Measurements from ENCODE around the gene AHNAK.
"Not testable (repeated sequence)": the region's sequence is repeated elsewhere in the genome, so short reads cannot be mapped to it uniquely, and the experiment has no call there.

Gene AHNAK

GRCh38 chr11:62546244-62546928 lies at the start of gene AHNAK:
Gene AHNAK, minus strand, starts transcription at chr11:62546806. Its CDS starts 10,708 bp downstream, at chr11:62536098.
- DNase-seq (ENCODE audit: low spot score): no peak

GRCh38 chr11:62595124-62595523 lies 48.5 kb upstream of the AHNAK start:
- no peak for DNase-seq (ENCODE audit: low spot score)

- peak; percentile 73 for DNase-seq (ENCODE audit: low spot score)
Observed at GRCh38 chr11:62593434-62594044, 46.9 kb upstream of the AHNAK start.

- DNase-seq (ENCODE audit: low spot score): peak; percentile 88
Observed at GRCh38 chr11:62592989-62593421, 46.4 kb upstream of the AHNAK start.

GRCh38 chr11:62592146-62592815 lies 45.7 kb upstream of the AHNAK start:
- no peak for DNase-seq (ENCODE audit: low spot score)

GRCh38 chr11:62591448-62592145 lies 45.0 kb upstream of the AHNAK start, which contains the start of gene TUT1:
Gene TUT1, minus strand, starts transcription at chr11:62591523. Its CDS starts 38 bp downstream, at chr11:62591485.
- peak; percentile 99 for DNase-seq (ENCODE audit: low spot score)

GRCh38 chr11:62588966-62589637 lies 42.5 kb upstream of the AHNAK start:
- no peak for DNase-seq (ENCODE audit: low spot score)

GRCh38 chr11:62585356-62585755 lies 38.8 kb upstream of the AHNAK start:
- DNase-seq (ENCODE audit: low spot score): not testable (repeated sequence)

GRCh38 chr11:62581735-62582134 lies 35.1 kb upstream of the AHNAK start:
- not testable (repeated sequence) for DNase-seq (ENCODE audit: low spot score)

GRCh38 chr11:62580959-62581715 lies 34.5 kb upstream of the AHNAK start:
- DNase-seq (ENCODE audit: low spot score): no peak

- peak; percentile 41 for DNase-seq (ENCODE audit: low spot score)
Observed at GRCh38 chr11:62579252-62579651, 32.6 kb upstream of the AHNAK start.

- DNase-seq (ENCODE audit: low spot score): no peak
Observed at GRCh38 chr11:62578541-62578940, 31.9 kb upstream of the AHNAK start.

GRCh38 chr11:62577046-62577714 lies 30.6 kb upstream of the AHNAK start:
- no peak for DNase-seq (ENCODE audit: low spot score)

- DNase-seq (ENCODE audit: low spot score): no peak
Observed at GRCh38 chr11:62575837-62576236, 29.2 kb upstream of the AHNAK start.

- no peak for DNase-seq (ENCODE audit: low spot score)
Observed at GRCh38 chr11:62575156-62575555, 28.6 kb upstream of the AHNAK start.

- peak; percentile 77 for DNase-seq (ENCODE audit: low spot score)
Observed at GRCh38 chr11:62574363-62575071, 27.9 kb upstream of the AHNAK start.

- DNase-seq (ENCODE audit: low spot score): peak; percentile 100
Observed at GRCh38 chr11:62573592-62574362, 27.2 kb upstream of the AHNAK start, which contains the start of gene EEF1G. Gene EEF1G, minus strand, starts transcription at chr11:62573891. Its CDS starts 49 bp downstream, at chr11:62573842.

- no peak for DNase-seq (ENCODE audit: low spot score)
Observed at GRCh38 chr11:62573006-62573591, 26.5 kb upstream of the AHNAK start.
